ENCODE data around the gene VOPP1.
A peak's percentile ranks its signal among the peaks of the same experiment; 100 is the strongest.
"Not testable (repeated sequence)": the region's sequence is repeated elsewhere in the genome, so short reads cannot be mapped to it uniquely, and the experiment has no call there.

Gene VOPP1

DNA sequence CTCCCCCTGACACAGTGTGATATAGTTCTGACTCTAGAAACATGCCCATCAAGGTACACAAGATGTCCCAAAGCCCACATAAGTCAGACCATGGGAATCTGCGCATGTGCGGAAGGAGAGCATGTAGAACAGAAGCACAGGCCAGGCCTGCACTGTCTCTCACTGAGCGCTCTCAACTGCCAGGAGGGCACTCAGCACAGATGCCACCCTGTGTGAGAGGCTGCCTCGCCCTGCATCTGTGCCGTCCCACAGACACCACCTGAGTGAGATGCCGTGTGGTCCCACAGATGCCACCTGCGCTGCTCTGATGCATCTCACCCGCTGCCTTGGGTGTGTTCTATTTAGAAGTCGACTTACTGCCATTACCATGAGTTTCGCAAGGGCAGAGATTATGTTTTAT is 98.4 kb downstream of the VOPP1 start:
- DNase-seq (ENCODE audit: insufficient read length, low spot score) = no peak
- no peak for FAIRE-seq

DNA sequence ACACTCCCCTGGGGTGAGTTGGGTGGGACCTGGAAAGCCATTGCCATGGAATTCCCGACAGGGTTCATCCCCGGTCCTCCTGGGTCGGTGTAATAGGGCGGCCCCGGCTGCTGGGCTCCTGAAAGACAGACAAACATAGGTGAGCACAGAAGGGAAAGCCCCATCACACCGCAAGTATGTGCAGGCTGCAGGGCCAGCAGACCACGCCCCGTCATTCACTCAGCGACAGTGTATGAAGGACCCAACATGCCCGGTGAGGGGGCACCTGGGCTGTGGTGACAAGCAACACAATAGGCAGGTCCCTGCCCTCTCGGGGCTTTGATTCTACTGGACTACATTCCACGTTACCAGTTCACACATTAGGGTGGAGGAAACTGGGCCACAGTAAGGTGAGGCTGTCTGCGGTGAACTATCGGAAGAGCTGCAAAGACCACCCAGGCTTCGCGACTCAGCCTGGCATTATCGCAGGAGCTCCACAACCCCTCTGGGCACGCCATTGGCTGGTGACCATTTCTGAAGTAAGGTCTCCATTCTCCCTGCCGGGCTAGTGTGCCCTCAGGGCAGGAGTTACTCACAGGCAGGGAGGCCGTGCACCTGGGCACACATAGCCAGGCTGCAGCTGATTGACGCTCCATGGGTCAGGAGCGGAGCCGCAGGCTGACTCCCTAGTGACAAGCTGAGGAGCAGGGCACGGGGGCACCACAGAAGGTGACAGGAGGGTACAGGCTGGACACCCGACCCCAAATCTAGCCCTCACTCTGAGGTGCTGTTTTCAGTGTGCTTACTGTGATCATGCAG is 99.2 kb downstream of the VOPP1 start:
- DNase-seq (ENCODE audit: insufficient read length, low spot score) (no peak), FAIRE-seq (no peak)

DNA sequence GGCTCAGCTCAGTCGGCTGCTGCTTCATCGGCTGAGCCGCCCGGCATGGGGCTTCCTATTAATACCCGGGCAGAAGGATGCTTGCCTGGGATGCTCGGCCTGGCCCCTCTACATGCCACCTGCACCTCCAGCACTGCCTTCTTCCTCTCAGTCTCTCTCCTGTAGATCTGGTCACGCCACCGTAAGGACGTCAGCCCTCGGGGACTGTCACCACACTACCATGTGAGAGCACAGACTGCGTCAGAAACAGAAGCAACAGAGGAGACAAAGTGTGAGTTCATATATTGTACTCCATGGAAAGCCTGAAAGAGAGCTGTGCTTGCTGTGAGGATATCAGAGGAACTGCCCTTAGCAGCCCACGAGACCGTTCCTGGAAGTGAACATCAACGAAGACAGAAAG is 99.9 kb downstream of the VOPP1 start:
- peak; percentile 88 for FAIRE-seq
- DNase-seq (ENCODE audit: insufficient read length, low spot score) = not testable (repeated sequence)

DNA sequence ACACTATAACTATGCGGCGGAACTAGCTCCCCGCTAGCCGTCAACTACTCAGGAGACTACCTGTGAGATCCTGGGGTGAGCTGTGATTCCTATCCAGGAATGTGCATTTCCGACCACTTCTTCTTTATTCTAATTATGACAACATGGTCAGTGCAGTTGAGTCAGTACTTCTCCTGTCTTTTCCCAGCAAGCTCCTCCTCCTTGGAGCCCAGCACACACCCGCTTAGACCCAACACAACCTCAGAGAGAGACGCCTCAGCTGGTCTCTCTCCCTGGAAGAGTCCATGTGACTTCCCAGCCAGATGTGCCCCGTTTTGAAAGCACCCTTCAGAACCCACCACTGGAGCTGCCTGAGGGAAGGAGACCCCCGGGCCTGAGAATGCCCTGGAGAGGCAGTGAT is 100.7 kb downstream of the VOPP1 start:
- FAIRE-seq; DNase-seq (ENCODE audit: insufficient read length, low spot score): not testable (repeated sequence)

DNA sequence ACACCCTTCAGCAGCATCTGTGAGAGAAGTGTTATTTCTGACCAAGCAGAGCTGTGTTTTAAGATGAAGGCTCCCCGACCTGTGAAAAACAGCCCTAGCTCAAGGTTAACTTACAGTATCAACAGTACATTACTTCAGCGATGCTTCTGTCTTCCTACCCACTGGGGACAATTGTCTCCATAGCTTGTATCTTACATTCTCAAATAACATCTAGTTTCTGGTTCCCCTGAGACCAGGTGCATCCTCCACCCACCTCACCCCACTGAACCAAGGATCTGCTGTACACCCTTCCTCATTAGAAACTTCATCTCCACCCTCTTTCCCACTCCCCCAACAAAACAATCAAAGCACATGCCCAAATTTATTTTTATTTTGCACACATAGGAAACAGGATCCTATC is 102.0 kb downstream of the VOPP1 start:
- FAIRE-seq (no peak), DNase-seq (ENCODE audit: insufficient read length, low spot score) (no peak)

DNA sequence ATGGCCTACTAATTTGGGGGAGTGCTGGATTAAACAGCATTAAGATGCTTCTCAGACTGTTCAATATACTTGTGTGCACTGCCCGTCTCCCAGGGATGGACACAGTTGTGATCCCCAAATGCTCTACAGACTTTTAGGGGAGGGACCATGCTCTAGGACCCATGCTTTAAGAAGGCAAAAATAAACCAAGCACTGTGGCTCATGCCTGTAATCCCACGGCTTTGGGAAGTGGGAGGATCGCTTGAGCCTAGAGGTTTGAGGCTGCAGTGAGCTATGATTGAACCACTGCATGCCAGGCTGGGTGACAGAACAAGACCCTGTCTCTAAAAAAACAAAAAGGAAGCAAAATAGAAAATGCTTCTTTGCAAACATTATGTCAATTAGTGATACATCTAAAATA is 102.6 kb downstream of the VOPP1 start:
- FAIRE-seq = no peak

DNA sequence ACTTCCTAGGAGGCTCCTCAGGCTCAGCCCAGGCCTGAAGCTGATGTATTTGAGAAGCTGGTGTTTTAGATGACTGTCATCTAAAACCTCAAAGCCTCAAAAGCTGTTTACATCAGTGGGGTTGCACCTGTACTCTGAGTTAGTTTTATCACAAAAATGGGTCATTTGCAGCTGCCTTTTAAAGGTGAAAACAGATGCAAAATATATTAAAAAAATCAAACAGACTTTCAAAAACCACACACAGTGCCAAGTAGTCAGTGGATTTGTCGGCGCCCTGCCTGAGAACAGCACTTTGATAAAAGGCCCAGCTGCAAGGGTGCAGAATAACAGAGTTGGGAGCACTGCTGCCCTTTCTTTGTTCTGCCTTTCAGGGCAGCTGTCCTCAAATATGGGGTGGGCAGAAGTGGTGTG is 103.0 kb downstream of the VOPP1 start:
- FAIRE-seq = no peak
- DNase-seq (ENCODE audit: insufficient read length, low spot score) = no peak

More for the DNA sequence above, 102.6 kb downstream of the VOPP1 start:
- DNase-seq (ENCODE audit: insufficient read length, low spot score) = no peak

DNA sequence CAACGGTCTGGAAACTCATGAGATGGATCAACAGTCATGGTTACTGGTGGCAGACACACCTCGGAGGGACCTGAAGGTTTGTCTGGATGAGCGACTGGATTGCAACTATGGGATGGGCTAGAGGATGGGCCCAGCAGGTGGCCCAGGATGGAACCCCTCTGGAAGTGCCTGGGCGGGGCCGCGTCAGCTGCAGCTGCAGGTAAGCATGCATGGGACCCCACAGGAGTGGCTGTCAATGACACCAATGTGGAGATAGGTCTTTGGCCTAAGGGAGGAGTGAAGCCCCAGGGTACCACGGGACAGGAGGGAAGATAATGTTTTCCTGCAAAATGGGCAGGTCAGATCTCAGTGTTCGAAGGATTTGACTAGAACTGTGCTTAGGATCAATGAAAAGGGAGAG is 103.8 kb downstream of the VOPP1 start:
- DNase-seq (ENCODE audit: insufficient read length, low spot score) = no peak
- FAIRE-seq = no peak

DNA sequence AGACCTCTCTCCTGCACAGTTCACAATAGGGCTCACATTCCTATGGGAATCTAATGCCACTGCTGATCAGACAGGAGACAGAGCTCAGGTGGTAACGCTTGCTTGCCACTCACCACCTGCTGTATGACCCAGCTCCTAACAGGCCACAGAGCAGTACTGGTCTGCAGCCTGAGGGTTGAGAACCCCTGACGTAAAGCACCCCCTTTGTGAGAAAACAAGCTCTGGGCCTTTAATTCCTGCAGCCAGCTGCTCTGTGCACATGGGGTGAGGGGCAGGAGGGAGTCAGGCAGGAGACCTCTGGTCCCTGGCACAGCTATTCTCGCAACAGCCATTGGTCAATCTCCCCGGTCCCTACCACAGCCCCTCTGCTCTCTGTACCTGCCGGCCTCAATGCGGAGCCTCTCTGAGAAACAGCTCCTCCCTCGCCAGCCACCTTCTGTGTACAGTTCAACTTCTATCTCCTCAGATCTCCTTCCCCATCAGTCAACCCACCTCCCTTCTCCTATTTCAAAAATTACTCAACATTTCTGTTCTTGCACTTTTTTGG is 105.2 kb downstream of the VOPP1 start:
- DNase-seq (ENCODE audit: insufficient read length, low spot score) (no peak), FAIRE-seq (no peak)

DNA sequence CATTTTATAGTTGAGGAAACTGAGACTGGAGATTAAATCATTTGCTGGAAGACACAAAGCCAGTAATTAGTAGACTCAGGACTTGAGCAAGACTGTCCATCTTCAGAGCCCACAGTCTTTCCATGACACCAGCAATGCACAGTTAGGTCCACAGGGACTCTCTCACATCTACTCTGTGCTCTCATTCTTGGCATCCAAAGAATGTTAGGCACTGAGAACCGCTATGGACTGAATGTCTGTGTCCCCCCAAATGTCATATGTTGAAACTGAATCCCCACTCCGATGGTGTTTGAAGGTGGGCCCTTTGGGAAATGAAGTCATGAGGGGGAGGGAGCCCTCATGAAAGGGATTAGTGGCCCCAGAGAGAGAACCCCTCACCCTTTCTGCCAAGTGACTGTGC is 106.6 kb downstream of the VOPP1 start:
- no peak for DNase-seq (ENCODE audit: insufficient read length, low spot score)
- FAIRE-seq = no peak

DNA sequence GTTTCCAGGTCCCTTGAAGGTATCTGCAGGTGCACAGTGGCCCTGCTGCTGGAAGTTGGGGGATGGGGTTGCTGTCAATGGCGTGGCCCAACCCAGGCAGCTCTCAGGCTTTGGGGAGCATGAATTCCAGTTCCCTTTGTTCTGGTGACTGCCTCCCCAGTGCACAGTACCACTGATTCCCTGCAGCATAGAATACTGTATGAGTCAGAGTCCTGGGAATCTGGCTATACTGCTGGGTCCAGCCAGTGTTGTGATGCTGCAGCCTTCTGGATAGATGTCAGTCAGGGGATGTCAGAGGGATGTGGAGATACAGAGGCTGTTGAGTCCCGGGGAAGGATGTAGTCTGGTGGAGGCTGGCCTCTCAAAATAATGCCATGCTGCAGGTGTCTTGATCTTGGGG is 107.9 kb downstream of the VOPP1 start:
- no peak for DNase-seq (ENCODE audit: insufficient read length, low spot score)
- no peak for FAIRE-seq

DNA sequence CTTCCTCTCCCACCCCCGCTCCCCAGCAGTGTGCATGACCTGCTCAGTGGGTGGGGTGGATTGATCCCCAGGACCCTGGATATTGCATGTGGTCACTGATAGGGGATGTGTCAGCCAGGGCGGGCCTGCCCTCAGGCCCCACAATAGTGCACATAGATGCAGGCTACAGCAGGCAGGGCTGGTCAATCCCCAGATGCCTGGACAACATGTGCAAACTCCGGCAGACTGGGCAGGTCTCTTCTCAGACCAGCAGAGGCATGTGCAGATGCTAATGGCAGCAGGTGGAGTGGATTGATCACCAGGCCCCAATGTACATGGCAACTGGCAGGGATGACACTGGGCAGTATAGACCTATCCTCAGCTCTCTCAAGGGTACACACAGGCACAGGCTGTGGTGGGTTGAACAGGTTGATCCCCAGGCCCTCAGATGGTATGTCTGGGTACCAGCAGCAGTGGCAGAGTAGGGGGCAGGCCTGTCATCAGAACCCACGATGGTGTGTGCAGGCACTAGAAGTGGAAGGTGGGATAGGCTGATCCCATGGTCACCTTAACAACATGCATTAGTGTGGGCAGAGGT is 108.5 kb downstream of the VOPP1 start:
- DNase-seq (ENCODE audit: insufficient read length, low spot score) (no peak), FAIRE-seq (no peak)

DNA sequence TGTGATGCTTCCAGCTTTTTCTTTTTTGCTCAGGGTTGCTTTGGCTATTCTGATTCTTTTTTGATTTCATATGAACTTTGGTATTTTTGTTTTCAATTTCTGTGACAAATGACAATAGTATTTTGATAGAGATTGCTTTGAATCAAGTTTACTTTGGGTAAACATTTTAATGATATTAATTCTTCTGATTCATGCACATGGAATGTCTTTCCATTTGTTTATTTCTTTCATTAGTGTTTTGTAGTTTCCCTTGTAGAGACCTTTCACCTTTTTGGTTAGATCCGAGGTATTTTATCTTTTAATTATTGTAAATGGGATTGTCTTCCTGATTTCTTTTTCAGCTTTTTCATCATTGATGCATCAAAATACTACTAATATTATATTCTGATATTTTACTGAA is 114.0 kb downstream of the VOPP1 start:
- FAIRE-seq (no peak), DNase-seq (ENCODE audit: insufficient read length, low spot score) (no peak)

DNA sequence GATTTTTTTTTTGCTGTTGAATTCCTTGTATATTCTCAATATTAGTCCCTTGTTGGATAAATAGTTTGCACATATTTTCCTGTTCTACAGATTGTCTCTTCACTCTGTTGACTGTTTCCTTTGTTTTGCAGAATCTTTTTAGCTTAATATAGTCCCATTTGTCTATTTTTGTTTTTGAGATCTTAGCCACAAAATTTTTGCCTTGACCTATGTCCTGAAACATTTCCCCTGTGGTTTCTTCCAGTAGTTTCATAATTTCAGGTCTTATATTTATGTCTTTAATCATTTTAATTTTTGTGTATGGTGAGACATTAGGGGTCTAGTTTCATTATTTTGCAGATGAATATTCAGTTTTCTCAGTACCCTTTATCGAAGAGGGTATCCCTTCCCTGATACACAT is 114.5 kb downstream of the VOPP1 start:
- no peak for DNase-seq (ENCODE audit: insufficient read length, low spot score)
- no peak for FAIRE-seq

DNA sequence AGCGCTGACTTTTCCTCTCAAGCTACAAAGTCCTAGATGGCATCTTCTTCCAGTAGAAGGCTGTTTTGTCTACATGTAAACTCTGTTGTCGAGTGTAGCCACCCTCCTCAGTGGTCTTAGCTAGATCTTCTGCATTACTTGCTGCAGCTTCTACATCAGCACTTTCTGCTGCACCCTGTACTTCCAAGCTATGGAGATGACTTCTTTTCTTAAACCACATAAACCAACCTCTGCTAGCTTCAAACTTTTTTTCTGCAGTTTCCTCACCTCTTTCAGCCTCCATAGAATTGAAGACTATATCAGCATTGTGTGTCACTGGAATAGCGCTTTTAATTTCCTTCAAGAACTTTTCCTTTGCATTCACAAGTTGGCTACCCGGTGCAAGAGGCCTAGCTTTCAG is 119.3 kb downstream of the VOPP1 start:
- FAIRE-seq = no peak

DNA sequence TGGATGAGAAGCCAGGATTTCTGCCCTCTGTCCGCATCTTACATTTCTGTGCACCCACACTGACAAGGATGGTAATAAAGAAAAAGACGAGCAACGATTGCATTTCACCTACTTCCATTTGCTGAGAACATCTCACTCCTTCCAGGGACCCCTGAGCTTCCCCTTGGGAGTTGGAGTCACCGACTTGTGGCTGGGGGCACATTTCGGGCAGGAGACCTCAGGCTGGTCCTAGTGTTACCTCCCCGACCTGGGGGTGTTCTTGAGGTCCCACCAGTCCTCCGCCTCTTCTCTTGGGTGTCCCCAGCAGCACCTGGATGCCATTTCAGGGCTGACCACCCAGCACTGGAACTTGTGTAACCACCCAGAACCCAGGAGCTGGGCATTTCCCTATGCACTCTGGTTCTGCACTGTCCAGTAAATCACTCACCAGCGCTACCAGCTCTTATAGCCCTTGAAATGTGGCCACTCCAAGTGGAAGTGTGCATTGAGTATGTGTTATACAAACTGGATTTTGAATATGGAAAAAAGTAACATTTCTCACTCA is 122.2 kb downstream of the VOPP1 start:
- FAIRE-seq (no peak), DNase-seq (ENCODE audit: insufficient read length, low spot score) (no peak)

More for the DNA sequence above, 119.3 kb downstream of the VOPP1 start:
- DNase-seq (ENCODE audit: insufficient read length, low spot score) = no peak

DNA sequence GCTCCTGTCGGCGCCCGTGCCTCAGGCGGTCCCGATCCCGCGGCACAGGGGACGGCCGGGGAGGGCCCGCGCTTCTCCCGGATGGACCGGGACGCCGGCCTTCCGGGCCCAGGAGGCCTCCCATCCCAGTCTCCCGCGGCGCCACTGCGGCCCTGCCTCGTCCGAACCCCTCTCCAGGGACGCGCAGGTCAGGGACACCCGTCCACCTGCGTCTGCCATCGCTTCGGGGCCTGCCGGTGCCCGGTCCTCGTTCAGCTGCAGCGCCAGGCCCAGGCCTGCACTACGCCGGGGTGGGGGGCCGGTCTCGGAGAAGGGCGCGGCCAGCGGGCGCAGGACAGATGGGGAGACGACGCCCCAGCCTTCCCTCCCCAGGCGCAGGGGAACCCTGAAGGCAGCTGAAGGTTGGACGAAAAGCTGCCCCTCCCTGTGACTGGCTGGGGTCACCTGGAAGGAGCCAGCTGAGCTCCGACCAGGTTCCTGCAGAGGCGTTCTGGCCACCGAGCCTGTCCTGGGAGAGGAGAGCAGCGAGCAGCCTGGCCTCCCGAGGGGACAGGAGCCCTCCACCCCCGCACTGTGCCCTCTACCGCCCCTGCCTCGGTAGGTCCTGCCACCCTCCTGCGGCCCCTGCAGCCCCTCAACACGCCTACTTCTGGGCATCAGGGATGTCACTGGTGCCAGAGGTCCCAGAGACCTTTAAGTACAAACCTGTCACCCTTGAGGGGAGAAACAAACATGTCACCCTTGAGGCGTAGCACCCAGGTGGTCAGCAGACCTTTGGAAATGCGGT is 122.9 kb downstream of the VOPP1 start:
- DNase-seq (ENCODE audit: insufficient read length, low spot score) (no peak), FAIRE-seq (no peak)

DNA sequence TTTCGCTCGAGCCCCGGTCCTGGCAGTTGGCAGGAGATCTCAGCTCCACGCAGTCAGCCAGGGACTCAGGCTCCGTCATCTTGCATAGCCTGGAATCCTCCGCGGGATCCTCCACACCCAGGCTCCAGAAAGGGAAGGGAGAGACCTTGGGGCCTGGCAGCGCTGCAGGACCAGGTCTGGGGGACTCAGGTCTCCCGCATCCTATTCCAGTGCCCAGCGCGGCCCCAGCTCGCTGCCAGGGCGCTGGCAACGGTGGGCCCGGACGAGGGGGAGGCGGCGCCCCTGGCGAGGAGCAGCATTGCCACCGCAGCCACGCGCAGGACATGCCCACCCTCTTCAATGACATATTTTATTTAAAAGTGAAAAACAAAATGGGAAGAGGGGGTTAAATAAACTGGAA is 123.8 kb downstream of the VOPP1 start:
- no peak for DNase-seq (ENCODE audit: insufficient read length, low spot score)
- no peak for FAIRE-seq

DNA sequence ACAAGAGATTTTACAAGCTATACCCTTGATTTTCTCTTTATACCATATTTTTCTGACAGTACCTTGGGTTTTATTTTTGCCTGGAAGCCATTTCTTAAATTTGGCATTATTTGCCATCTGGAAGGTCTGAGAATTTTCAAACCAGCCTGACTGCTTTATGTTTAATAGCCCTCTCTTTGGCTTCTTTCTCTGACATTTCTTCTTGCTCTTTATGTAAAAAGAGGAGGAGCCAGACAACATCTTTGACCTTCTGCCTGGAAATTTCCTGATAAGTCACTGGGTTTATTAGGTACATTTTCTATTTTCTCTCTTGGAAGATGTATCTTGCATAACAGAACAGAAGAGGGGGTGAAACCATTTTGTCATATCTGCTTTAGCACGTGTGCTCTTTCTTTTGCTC is 127.5 kb downstream of the VOPP1 start:
- FAIRE-seq (no peak), DNase-seq (ENCODE audit: insufficient read length, low spot score) (no peak)

DNA sequence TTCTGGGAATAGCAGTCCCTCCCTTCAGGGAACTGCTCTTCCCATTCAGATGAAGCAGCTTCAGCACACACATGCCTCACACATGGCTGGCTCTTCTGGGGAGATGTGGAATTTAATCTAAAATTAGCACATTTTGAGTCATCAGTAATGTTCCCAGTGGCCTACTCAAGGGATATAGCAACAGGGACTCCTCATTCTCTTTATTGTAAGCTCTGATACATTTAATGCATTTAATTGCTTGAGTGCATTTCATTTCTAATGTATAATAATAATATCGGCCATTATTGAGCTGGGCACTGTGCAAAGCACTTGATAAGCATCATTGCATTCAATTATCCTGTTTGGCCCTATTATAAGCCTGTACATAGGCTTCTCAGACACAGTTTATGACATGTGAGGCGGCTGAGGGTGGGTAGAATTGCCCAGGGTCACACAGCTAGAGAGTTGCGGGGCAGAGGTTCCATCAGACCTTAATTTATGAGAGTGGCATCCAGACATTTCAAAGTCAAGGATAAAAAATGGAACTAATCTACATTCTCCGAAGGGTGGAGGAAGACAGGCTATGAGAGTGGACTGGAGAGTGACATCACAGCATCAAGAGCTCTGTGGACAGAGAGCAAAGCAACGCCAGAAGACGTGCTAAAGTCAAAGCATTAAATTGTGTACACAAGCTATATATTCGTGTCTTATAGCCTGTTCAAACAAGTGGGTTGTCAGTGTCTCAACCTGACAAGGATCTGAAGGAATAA is 130.4 kb downstream of the VOPP1 start:
- FAIRE-seq = no peak
- no peak for DNase-seq (ENCODE audit: insufficient read length, low spot score)

DNA sequence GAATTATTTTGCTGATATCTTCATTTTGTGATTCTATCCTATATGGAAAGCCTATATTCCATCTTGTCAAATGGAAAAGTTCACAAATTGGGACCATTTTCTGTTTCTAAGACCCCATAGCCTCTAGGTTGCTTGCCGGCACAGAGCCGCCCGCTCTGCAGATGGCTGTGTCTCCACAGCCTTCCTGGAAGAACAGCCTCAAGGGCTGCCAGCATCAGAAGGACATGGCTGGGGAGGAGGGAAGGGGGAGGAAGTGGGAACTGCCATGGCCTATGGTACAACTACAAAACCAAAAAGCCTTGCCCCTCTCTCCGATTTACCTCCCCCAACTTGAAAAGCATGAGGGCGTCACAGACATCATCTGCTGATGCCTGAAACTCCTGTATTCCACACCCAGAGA is 131.3 kb downstream of the VOPP1 start:
- no peak for FAIRE-seq
- no peak for DNase-seq (ENCODE audit: insufficient read length, low spot score)

Measured in GM19239 (cell line).